Stimulated activated naive CD8-positive, alpha-beta T cell treated with anti-CD3 and anti-CD28 coated beads, Interleukin-15, Interleukin-2, amounts not matched to agents 100 ng/mL and 50 ng/mL, for 24 hours (primary cell): Measurements from ENCODE around the gene LRRC38.

Experiments used
- H3K27ac Mint-ChIP-seq: one replicate; pipeline ENCODE4 v1.8.0; 2021; ENCODE audit warnings: mild to moderate bottlenecking, mixed read lengths
- H3K27me3 Mint-ChIP-seq: one replicate; pipeline ENCODE4 v1.8.0; 2021; ENCODE audit warnings: mixed read lengths
- H3K36me3 Mint-ChIP-seq: one replicate; pipeline ENCODE4 v1.8.0; 2021; ENCODE audit warnings: low read depth, mixed read lengths
- H3K4me1 Mint-ChIP-seq: one replicate; pipeline ENCODE4 v1.8.0; 2021; ENCODE audit warnings: low read depth, mixed read lengths
- H3K4me3 Mint-ChIP-seq: one replicate; pipeline ENCODE4 v1.8.0; 2021; ENCODE audit warnings: mild to moderate bottlenecking, mixed read lengths
- H3K9me3 Mint-ChIP-seq: one replicate; pipeline ENCODE4 v1.8.0; 2021; ENCODE audit warnings: mixed read lengths

Gene LRRC38

GRCh38 chr1:13538832-13539231, 25.0 kb upstream of the LRRC38 start:
- Mint-ChIP-seq H3K27ac (no peak overlapping the region), H3K4me3 (no peak overlapping the region), H3K4me1 (no peaks in the 10 kb centered on the region), H3K9me3 (no peaks in the 10 kb centered on the region), H3K36me3 (no peaks in the 10 kb centered on the region), H3K27me3 (no peaks in the 10 kb centered on the region)

- no peaks in the 10 kb centered on the region for H3K36me3 Mint-ChIP-seq
Observed at GRCh38 chr1:13536571-13536970, 22.8 kb upstream of the LRRC38 start.

GRCh38 chr1:13535227-13535626, 21.4 kb upstream of the LRRC38 start:
- H3K4me3 Mint-ChIP-seq: no peak overlapping the region
- H3K27ac Mint-ChIP-seq: no peak overlapping the region
- no peaks in the 10 kb centered on the region for H3K36me3 Mint-ChIP-seq
- no peaks in the 10 kb centered on the region for H3K27me3 Mint-ChIP-seq
- no peaks in the 10 kb centered on the region for H3K9me3 Mint-ChIP-seq
- no peaks in the 10 kb centered on the region for H3K4me1 Mint-ChIP-seq

More at GRCh38 chr1:13536571-13536970, 22.8 kb upstream of the LRRC38 start:
- Mint-ChIP-seq H3K27me3 (no peaks in the 10 kb centered on the region), H3K4me1 (no peaks in the 10 kb centered on the region), H3K4me3 (no peak overlapping the region), H3K9me3 (no peaks in the 10 kb centered on the region), H3K27ac (no peak overlapping the region)

- no peaks in the 10 kb centered on the region for H3K9me3 Mint-ChIP-seq
- H3K27ac Mint-ChIP-seq: no peak overlapping the region
- no peaks in the 10 kb centered on the region for H3K36me3 Mint-ChIP-seq
- no peak overlapping the region for H3K4me3 Mint-ChIP-seq
- H3K27me3 Mint-ChIP-seq: peaks cover 4% of the 10 kb centered on the region
- no peaks in the 10 kb centered on the region for H3K4me1 Mint-ChIP-seq
Observed at GRCh38 chr1:13528320-13528719, 14.5 kb upstream of the LRRC38 start.

- H3K27me3 Mint-ChIP-seq: peaks cover 13% of the 10 kb centered on the region
- peaks cover 4% of the 10 kb centered on the region for H3K9me3 Mint-ChIP-seq
- no peak overlapping the region for H3K4me3 Mint-ChIP-seq
- no peak overlapping the region for H3K27ac Mint-ChIP-seq
- no peaks in the 10 kb centered on the region for H3K36me3 Mint-ChIP-seq
- H3K4me1 Mint-ChIP-seq: no peaks in the 10 kb centered on the region
Observed at GRCh38 chr1:13523780-13524477, 10.1 kb upstream of the LRRC38 start.

GRCh38 chr1:13520985-13521384, 7.2 kb upstream of the LRRC38 start:
- Mint-ChIP-seq H3K9me3 (peaks cover 9% of the 10 kb centered on the region), H3K27ac (no peak overlapping the region), H3K36me3 (no peaks in the 10 kb centered on the region), H3K4me1 (no peaks in the 10 kb centered on the region), H3K4me3 (no peak overlapping the region), H3K27me3 (peaks cover 25% of the 10 kb centered on the region)

GRCh38 chr1:13517193-13517812, 3.5 kb upstream of the LRRC38 start:
- peaks cover 40% of the 10 kb centered on the region for H3K27me3 Mint-ChIP-seq
- peaks cover 9% of the 10 kb centered on the region for H3K9me3 Mint-ChIP-seq
- no peaks in the 10 kb centered on the region for H3K4me1 Mint-ChIP-seq
- no peak overlapping the region for H3K27ac Mint-ChIP-seq
- no peak overlapping the region for H3K4me3 Mint-ChIP-seq
- no peaks in the 10 kb centered on the region for H3K36me3 Mint-ChIP-seq

- Mint-ChIP-seq H3K27ac (no peak overlapping the region), H3K36me3 (no peaks in the 10 kb centered on the region), H3K27me3 (peaks cover 46% of the 10 kb centered on the region), H3K4me3 (no peak overlapping the region), H3K9me3 (peaks cover 9% of the 10 kb centered on the region), H3K4me1 (no peaks in the 10 kb centered on the region)
Observed at GRCh38 chr1:13516606-13517005, 2.8 kb upstream of the LRRC38 start.

GRCh38 chr1:13514821-13515220, 1.0 kb upstream of the LRRC38 start:
- H3K9me3 Mint-ChIP-seq: peaks cover 9% of the 10 kb centered on the region
- H3K27ac Mint-ChIP-seq: no peak overlapping the region
- no peaks in the 10 kb centered on the region for H3K36me3 Mint-ChIP-seq
- no peak overlapping the region for H3K4me3 Mint-ChIP-seq
- H3K27me3 Mint-ChIP-seq: peaks cover 49% of the 10 kb centered on the region
- no peaks in the 10 kb centered on the region for H3K4me1 Mint-ChIP-seq

- Mint-ChIP-seq H3K9me3 (no peaks in the 10 kb centered on the region), H3K36me3 (no peaks in the 10 kb centered on the region), H3K4me1 (no peaks in the 10 kb centered on the region), H3K27ac (no peak overlapping the region), H3K27me3 (peaks cover 42% of the 10 kb centered on the region), H3K4me3 (no peak overlapping the region)
Observed at GRCh38 chr1:13513063-13513894, 524 bp downstream of the LRRC38 start.

GRCh38 chr1:13512472-13512871, 1.3 kb downstream of the LRRC38 start:
- Mint-ChIP-seq H3K4me1 (no peaks in the 10 kb centered on the region), H3K27ac (no peak overlapping the region), H3K9me3 (no peaks in the 10 kb centered on the region), H3K27me3 (peaks cover 39% of the 10 kb centered on the region), H3K4me3 (no peak overlapping the region), H3K36me3 (no peaks in the 10 kb centered on the region)

GRCh38 chr1:13510499-13510898, 3.3 kb downstream of the LRRC38 start:
- Mint-ChIP-seq H3K27me3 (peaks cover 27% of the 10 kb centered on the region), H3K27ac (no peak overlapping the region), H3K4me3 (no peak overlapping the region), H3K36me3 (no peaks in the 10 kb centered on the region), H3K9me3 (no peaks in the 10 kb centered on the region), H3K4me1 (no peaks in the 10 kb centered on the region)

- Mint-ChIP-seq H3K4me1 (no peaks in the 10 kb centered on the region), H3K27me3 (peaks cover 16% of the 10 kb centered on the region), H3K27ac (no peak overlapping the region), H3K4me3 (no peak overlapping the region), H3K36me3 (no peaks in the 10 kb centered on the region), H3K9me3 (no peaks in the 10 kb centered on the region)
Observed at GRCh38 chr1:13507075-13507474, 6.7 kb downstream of the LRRC38 start.

GRCh38 chr1:13505020-13505419, 8.8 kb downstream of the LRRC38 start:
- Mint-ChIP-seq H3K27ac (no peak overlapping the region), H3K4me1 (no peaks in the 10 kb centered on the region), H3K36me3 (no peaks in the 10 kb centered on the region), H3K27me3 (peaks cover 4% of the 10 kb centered on the region), H3K4me3 (no peak overlapping the region), H3K9me3 (no peaks in the 10 kb centered on the region)

- H3K27me3 Mint-ChIP-seq: peaks cover 9% of the 10 kb centered on the region
- H3K4me3 Mint-ChIP-seq: no peak overlapping the region
- H3K27ac Mint-ChIP-seq: no peak overlapping the region
- no peaks in the 10 kb centered on the region for H3K9me3 Mint-ChIP-seq
- no peaks in the 10 kb centered on the region for H3K36me3 Mint-ChIP-seq
- H3K4me1 Mint-ChIP-seq: peaks cover 3% of the 10 kb centered on the region
Observed at GRCh38 chr1:13500806-13501205, 13.0 kb downstream of the LRRC38 start.
